Skeletal muscle tissue (tissue), 4 donors: Measurements from ENCODE around the gene SACS. TPM values are rescaled to one million over a fixed set of nuclear protein-coding genes. Genes with fewer than 3 reads are reported as not detected.

Experiments
- H3K27ac ChIP-seq: one replicate; pipeline ENCODE4 v1.7.0; 2013; ENCODE audit warnings: mild to moderate bottlenecking, low read depth, low read length, inconsistent platforms
- H3K27me3 ChIP-seq, 3 donors: one replicate each; pipeline ENCODE4 v1.7.0; 2013; ENCODE audit warnings: low read length in 3 of 3; ENCODE audit not compliant: control insufficient read depth in 3 of 3, insufficient read depth in 3 of 3
- H3K36me3 ChIP-seq, 3 donors: one replicate each; pipeline ENCODE4 v1.7.0; 2013; ENCODE audit warnings: low read length in 3 of 3; ENCODE audit not compliant: control insufficient read depth in 3 of 3, insufficient read depth in 3 of 3
- H3K4me1 ChIP-seq, 3 donors: one replicate each; pipeline ENCODE4 v1.7.0; 2013; ENCODE audit warnings: low read length in 3 of 3, mild to moderate bottlenecking in 3 of 3; ENCODE audit not compliant: control insufficient read depth in 3 of 3, insufficient read depth in 3 of 3
- H3K4me3 ChIP-seq, 3 donors: one replicate each; pipeline ENCODE4 v1.7.0; 2013; ENCODE audit warnings: low read length in 3 of 3
- H3K9ac ChIP-seq, 3 donors: one replicate each; pipeline ENCODE4 v1.7.0; 2013; ENCODE audit warnings: low read length in 3 of 3, mild to moderate bottlenecking in 3 of 3, moderate library complexity in 2 of 3, low read depth in 1 of 3
- H3K9me3 ChIP-seq, 3 donors: one replicate each; pipeline ENCODE4 v1.7.0; 2013; ENCODE audit warnings: low read length in 3 of 3; ENCODE audit not compliant: control insufficient read depth in 3 of 3
- total RNA-seq: library from RNA; depleted of rRNA; stranded (reverse); fragments of >200 nt; gene quantifications from one replicate; pipeline ENCODE4 v1.2.3, GENCODE V29; 2014
- donor health status: Osteomylitis.

SACS gene
- total RNA-seq, 1 donor from 2014 or later, result 102 TPM

DNA sequence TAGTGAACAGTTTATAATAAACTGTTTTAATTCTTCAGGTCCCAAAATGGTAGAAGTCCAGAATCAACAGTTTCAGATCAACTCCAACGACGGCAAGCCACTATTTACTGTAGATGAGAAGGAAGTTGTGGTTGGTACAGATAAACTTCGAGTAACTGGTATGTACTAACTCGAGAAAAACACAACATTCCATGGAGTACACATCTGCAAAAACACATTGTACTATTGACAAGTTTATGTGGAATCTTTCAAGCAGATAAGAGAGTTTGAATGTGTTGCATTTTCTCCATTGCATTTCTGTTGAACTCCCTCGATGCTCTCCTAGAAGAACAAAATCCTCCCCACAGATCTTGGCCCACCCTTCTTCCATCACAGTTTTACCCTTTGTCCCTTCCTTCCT lies 154.2 kb downstream of the SACS start:
- no peaks in the 10 kb centered on the region for H3K9me3 ChIP-seq
- H3K36me3 ChIP-seq, result peaks cover 6 to 22% (median 11%) of the 10 kb centered on the region in 3 donors
- H3K27ac ChIP-seq, result no peak overlapping the region
- no peaks in the 10 kb centered on the region for H3K4me1 ChIP-seq
- no peaks in the 10 kb centered on the region for H3K27me3 ChIP-seq
- H3K9ac ChIP-seq, result no peak overlapping the region
- H3K4me3 ChIP-seq, result no peak overlapping the region

Other genes starting within 250 kb of the SACS start
- gene TNFRSF19, start 136.7 kb upstream of the SACS start, total RNA-seq, result 13.0 TPM